IPS-18c (cell line): ENCODE results near the gene LDB2.

Source experiments
- H3K4me3 ChIP-seq: 2 replicates; pipeline ENCODE4 v1.7.0; 2013; ENCODE audit warnings: low read depth, mild to moderate bottlenecking, low read length, moderate library complexity; ENCODE audit not compliant: insufficient read depth
- H3K9me3 ChIP-seq: one replicate; pipeline ENCODE4 v1.6.1; 2013; ENCODE audit warnings: mild to moderate bottlenecking, low read length, moderate library complexity; ENCODE audit not compliant: control insufficient read depth, insufficient read depth

LDB2 gene

DNA sequence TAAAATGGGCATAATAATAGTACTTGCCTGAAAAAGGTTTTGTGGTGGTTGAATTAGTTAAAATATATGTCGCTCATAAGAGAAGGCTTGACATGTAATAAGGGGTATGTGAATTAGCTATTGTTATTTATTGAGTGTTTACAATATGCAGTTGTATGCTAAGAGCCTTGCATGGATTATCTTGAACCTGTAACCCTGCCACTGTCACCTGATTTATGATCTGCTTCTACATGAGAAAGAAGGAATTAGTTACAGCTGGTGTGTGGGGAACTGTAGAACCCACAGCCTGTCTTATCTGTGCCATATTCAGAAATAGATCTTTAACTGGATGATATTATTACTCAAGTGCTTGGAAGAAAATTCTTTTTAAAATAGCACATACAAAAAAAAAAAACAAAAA lies 227.7 kb downstream of the LDB2 start:
- H3K4me3 ChIP-seq = no peak overlapping the region
- H3K9me3 ChIP-seq = no peaks in the 10 kb centered on the region

GRCh38 chr4:16669036-16669435 lies 229.4 kb downstream of the LDB2 start:
- no peaks in the 10 kb centered on the region for H3K9me3 ChIP-seq

DNA sequence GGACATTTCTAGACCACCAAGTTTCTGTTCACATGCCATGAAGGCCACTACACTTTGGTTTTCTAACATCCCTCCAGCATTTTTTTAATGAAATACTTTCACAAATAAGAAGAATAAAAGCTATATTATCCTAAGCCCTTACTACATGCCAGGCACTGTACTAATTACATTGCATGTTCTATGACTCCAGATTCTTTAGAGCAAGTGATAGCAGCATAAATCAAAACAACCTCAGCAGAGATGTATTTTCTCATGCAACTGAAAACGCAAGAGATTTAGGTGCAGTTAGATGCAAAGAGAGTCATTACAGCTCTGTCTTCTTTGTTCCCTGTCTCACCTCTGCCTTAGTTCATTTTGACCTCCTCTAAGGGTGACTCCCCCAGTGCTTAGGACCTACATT lies 230.0 kb downstream of the LDB2 start:
- Histone ChIP-seq H3K4me3 (no peak overlapping the region), H3K9me3 (no peaks in the 10 kb centered on the region)

More at GRCh38 chr4:16669036-16669435, 229.4 kb downstream of the LDB2 start:
- H3K4me3 ChIP-seq = no peak overlapping the region

- H3K4me3 ChIP-seq = no peak overlapping the region
- H3K9me3 ChIP-seq = no peaks in the 10 kb centered on the region
These were observed 231.0 kb downstream of the LDB2 start for GRCh38 chr4:16667464-16667863.

DNA sequence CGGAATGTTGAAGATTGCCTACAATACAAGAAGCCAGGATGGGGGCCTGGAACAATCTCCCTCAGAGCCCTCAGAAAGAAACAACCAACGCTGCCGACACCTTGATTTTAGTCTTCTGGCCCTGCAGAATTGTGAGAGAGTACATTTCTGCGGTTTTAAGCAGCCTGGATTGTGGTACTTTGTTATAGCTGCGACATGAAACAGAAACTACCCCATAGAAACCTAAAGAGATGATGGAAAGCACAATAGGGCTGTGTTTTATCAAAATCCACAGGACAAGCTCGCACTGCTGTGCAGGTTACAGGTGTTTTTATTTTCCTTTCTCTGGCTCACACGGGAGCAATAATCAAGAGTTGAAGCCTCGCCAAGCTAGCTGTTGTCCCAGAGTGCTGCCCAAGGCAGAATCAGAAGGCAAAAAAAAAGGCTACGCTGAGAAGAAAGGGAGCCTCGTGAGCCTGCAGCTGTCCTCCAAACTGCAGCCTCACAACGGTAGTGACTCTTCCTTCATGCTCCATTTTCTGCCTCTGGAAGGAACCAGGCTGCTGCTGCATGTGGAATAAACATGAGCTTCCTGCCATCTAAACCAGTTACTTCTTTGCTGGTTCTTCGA lies 232.4 kb downstream of the LDB2 start:
- no peak overlapping the region for H3K4me3 ChIP-seq
- no peaks in the 10 kb centered on the region for H3K9me3 ChIP-seq

GRCh38 chr4:16663732-16664131 lies 234.7 kb downstream of the LDB2 start:
- no peak overlapping the region for H3K4me3 ChIP-seq
- no peaks in the 10 kb centered on the region for H3K9me3 ChIP-seq

DNA sequence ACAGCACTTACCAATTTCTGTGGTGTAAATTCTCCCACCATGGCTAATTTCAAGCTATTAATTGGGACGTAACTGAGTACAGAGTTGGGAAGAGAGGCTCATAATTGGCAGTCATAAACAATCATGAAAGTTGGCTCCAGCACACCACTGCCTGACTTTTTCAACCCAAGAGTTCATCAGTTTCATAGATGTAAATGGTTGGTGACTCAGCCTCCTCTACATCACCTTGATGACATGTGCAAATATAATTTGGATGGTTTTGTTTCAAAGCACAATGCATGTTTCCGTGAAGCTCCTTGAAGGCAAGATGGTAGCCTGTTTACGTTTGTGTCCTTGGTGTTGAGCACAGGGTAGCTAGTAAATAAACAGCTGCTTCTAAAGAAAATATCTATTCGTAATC lies 235.1 kb downstream of the LDB2 start:
- no peaks in the 10 kb centered on the region for H3K9me3 ChIP-seq

DNA sequence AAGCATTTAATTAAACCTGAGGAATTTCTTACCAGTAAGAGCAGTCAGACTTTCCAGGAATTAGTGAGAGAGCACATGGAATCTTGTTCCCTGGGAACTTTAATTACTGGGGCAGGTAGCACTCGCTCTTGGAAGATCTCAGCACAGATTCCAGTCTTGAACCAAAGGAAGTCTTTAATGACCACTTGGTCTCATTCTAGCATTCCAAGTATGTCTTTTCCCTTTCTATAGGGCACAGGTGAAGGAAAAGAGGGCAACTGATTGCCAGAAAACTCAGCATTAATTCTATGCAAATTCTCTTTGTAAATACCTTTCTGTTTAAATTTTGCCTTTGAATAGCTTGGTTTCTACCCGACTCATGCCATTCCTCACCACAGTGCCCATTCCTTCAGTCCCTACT lies 236.6 kb downstream of the LDB2 start:
- no peaks in the 10 kb centered on the region for H3K9me3 ChIP-seq
- H3K4me3 ChIP-seq = no peak overlapping the region

More for the DNA sequence above, 235.1 kb downstream of the LDB2 start:
- H3K4me3 ChIP-seq = no peak overlapping the region

DNA sequence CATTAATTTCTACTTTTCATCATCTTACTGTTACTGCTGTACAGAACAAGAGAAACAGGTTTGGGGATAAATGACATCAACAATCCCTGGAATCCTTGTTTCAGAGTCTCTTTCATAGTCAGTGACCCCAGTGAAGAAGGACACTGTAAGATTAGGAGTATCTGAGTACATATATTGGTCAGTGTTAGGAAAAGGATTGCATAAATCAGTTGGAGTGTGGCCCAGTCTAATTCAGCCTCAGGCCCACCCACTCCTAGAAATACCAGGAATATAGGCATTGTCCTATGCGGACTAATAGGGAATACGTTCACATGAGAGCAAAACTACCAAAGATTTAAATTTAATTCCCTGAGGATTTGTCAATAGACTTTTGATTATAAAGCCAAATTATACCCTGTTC lies 237.8 kb downstream of the LDB2 start:
- no peaks in the 10 kb centered on the region for H3K9me3 ChIP-seq
- H3K4me3 ChIP-seq = no peak overlapping the region

DNA sequence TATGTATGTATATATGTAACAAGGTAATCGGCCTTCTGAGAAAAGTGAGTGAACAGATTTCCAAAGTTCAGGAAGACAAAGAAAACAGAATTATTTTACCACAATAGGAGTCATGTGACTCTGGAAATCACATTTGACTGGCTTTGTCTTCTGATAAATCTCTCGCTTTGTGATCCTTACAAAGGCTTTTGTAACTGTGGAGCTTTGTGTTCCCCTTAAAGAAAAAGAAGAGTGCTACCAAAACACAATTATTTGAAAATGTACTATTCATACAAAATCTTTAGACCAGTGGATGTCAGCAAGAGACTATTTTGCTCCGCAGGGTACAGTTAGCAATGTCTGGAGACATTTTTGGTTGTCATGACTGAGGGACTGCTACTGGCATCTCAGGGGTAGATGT lies 238.8 kb downstream of the LDB2 start:
- Histone ChIP-seq H3K4me3 (no peak overlapping the region), H3K9me3 (no peaks in the 10 kb centered on the region)

DNA sequence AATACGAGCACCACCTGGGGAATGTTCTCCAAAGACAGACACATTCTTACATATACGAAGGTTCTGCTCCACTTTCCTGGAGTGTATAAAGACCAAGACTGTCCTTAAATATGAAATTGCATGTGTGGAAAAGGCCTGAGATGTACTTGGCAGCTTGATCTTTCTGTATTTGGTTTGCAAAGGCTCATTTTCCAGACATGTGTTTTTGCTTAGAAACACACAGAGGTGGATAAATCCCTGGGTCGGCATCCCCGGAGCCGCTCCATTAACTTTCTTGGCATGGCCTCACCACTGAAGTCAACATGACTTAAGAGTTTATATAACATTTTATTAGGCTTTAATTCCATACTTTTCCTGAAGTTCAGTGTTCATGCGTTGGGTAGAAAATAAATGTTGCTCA lies 239.4 kb downstream of the LDB2 start:
- Histone ChIP-seq H3K4me3 (no peak overlapping the region), H3K9me3 (no peaks in the 10 kb centered on the region)

- Histone ChIP-seq H3K4me3 (no peak overlapping the region), H3K9me3 (no peaks in the 10 kb centered on the region)
These were observed 240.3 kb downstream of the LDB2 start for GRCh38 chr4:16658183-16658582.

GRCh38 chr4:16655111-16655510 lies 243.3 kb downstream of the LDB2 start:
- H3K9me3 ChIP-seq = no peaks in the 10 kb centered on the region
- no peak overlapping the region for H3K4me3 ChIP-seq

DNA sequence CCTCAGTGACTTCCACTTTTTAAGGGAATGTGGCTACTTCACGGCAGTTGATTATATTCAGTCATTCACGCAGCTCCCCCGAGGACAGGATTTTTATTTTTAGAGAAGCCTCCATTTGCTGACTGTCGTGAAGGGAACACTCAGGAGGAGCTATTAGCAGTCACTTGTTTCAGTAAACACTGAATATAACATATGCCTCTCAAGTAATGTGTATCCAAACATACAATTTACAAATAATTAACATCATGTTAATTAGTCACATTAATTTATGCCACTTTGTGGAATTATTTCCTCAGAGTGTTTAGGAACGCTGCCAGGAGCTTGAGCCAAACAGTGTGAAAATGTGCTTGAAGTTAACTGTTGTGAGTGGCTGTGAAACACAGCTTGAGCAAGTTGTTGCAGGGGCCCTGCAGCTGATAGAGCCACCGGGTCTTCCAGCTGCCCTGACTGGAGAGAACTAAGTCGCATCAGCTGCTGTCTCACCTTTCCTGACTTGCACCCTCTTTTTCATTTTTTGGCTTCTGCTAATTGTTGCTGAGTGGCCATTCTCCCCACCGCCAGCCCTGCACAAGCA lies 245.6 kb downstream of the LDB2 start:
- Histone ChIP-seq H3K4me3 (no peak overlapping the region), H3K9me3 (no peaks in the 10 kb centered on the region)

DNA sequence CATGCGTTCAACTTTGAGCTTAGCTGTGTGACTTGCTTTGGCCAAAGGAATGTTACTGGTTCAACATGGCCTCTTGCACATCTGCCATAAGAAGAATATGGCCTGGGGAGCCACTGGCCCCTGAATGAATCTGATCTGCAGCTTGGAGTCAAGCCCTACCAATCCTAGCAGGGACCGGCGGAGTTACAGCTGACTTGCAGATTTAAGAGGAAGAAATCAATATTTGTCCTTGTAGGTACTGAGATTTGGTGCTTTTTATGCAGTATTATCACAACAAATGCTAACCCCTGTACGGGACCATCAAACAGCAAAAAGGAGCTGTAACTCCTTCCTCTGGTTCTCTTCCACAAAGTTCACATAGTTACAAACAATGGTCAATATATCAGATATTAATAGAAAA lies 252.0 kb downstream of the LDB2 start:
- H3K9me3 ChIP-seq = no peaks in the 10 kb centered on the region
- H3K4me3 ChIP-seq = no peak overlapping the region

DNA sequence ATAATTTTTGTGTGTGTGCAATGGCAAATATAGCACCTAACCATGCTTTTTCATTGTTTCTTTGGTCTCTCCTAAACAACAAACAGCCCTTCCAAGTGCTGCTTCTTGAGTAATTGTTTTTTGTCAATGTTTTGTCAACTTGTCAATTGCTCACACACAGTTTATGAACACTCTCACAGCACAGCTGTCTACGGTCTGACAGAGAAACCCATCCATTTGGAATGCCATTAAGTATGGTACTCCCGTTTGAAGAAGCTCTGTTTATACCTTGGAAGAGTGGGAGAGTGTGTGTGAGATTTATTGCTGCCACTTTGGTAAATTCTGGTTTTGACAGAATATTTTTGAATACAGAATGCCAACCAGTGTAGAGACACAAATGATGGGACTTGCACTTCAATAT lies 254.6 kb downstream of the LDB2 start:
- no peak overlapping the region for H3K4me3 ChIP-seq
- H3K9me3 ChIP-seq = no peaks in the 10 kb centered on the region

GRCh38 chr4:16642897-16643296 lies 255.5 kb downstream of the LDB2 start:
- H3K4me3 ChIP-seq = no peak overlapping the region
- H3K9me3 ChIP-seq = no peaks in the 10 kb centered on the region

GRCh38 chr4:16641971-16642370 lies 256.5 kb downstream of the LDB2 start:
- H3K4me3 ChIP-seq = no peak overlapping the region
- no peaks in the 10 kb centered on the region for H3K9me3 ChIP-seq
